Activated CD8-positive, alpha-beta memory T cell treated with anti-CD3 and anti-CD28 coated beads, Interleukin-2, amount 50 U/mL, for 1 hour (primary cell): Measurements from ENCODE around the gene GGNBP2.
A peak's percentile ranks its signal among the peaks of the same experiment; 100 is the strongest.

Source experiments
- DNase-seq: peaks from one replicate; pipeline ENCODE4 v3.0.0-alpha.2; 2020; ENCODE audit errors: extremely low read depth

GGNBP2 gene

DNA sequence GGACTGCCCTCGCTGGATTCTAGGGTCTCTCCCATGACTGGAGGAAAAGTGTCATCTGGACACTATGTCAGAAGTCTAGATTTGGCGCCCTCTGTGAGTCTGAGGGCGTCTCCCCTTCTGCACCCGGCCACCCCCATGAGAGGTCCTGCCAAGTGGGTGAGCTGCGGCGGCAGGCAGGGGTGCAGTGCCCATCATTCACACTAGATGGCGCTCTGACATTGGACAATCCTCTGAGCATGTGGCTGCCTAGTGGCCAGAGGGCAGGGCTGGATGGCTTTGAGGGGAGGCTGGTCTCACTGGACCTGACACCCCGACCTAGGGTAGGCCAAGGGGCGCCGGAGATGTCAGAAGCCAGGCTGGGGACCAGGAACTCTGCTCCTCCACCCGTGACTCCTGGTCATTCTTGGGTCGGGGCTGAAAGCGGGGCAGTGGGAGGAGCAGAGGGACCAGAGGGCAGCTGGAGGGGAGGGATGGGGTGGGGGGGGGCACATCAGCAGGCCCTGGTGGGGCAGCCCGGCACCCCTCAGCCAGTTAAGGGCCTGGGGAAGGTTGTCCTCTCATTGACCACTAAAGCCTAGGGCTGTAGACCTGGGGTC lies 84.6 kb downstream of the GGNBP2 start:
- peak; percentile 29 for DNase-seq

DNA sequence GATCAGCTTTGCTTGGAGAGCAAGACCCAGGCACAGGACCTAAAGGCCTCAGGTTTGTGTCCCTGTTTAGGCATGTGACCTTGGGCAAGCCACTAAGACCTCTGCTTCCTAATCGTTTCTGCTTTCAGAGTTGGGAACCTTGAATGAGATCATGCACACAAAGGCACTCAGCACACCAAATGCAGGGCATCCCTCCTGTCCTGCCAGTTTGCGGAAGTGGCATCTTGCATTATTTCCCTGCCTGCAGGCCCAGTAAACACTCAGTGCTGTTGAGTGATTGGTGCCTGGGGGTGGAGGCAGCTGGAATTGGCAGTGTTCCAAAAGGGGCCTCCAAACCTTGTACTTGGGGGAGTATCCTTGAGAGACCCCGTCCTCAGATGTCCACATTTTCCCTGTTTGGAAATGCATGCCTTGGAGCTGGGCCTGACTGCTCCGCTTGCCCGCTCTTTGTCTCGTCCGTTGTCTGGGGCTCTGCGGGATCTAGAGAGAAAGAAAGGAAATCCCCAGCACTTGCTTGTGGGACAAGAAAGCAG lies 85.3 kb downstream of the GGNBP2 start:
- no peak for DNase-seq

DNA sequence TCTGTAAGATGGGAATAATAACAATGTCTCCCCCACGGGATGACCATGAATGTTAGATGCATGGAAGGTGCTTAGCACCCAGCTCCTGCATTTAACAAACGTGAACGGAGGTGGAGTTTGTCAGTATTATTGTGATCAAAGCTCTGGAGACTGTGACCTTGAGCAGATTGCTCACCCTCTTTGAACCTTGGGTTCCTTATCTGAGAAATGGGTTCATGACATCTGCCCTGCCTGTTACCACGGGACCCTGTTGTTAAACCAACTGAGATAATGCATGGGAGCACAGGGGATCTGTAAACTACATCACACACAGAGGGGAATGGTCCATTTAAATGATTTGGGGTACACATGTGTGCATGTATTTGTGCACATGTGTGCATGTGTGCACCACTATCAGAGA lies 86.3 kb downstream of the GGNBP2 start:
- DNase-seq = no peak

DNA sequence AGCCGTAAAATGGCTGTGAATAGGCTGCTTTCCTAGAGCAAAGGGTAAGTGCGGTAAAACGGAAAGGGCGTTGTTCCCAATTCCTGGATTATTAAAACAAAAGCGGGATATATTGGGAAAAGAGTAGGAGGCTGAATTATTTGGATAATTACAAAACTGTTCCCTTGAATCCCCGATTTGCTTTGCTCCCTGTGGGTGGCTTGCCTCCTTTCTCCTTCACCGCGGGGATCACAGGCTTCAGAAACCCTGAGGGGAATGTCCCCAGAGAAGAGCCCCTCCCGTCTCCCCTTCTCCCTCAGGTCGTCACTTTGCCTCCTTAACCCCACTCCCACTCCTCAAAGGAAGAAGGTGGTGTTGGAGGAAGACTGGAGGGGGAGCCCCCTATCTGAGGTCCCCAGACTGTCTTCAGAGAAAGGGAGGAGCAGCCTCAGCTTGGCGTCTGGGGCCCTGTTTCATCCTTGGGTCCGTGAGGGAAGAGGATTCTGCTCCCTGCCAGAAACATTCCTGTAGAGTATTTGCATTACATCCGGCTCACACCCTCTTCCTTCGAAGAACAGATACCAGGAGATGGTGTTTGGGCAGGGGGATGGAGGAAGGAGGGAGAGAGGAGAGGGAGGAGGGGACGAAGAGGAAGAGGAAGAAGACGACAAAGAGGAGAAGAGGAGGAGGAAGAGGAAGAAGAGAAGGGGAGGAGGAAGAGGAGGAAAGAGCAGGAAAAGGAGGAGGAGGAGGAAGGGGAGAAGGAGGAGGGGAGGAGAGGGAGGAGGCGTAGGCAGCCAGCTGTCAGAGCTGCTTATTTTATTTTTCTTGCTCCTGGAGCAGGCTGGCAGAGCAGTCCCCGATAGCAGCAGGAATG lies 88.4 kb downstream of the GGNBP2 start:
- no peak for DNase-seq
